SHP77 (cell line): ENCODE data around the gene PRCC.

Experiments used
- DNase-seq, 2 experiments: peaks; one replicate each; lab custom pipeline; 2025; lab: John Stamatoyannopoulos, UW

Gene PRCC

DNA sequence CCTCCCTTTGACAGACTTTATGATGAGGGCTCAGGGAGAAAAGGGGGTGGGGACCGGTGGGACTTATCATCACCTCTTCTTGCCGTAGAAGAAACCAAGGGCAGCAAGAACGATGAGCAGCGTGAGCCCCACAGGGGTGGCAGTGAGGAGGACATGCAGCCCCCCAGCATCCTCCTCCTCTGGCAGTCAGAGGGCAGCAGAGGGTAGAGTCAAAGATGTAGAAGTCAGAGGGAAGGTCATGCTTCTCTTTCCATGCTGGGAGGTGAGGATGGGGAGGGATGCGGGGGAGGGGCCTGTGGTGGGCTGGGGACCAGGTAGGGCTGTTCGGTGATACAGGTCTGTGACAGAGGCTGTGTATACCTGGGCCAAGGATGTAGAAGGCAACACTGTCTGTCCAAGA is 76.8 kb downstream of the PRCC start:
- no peak for DNase-seq

DNA sequence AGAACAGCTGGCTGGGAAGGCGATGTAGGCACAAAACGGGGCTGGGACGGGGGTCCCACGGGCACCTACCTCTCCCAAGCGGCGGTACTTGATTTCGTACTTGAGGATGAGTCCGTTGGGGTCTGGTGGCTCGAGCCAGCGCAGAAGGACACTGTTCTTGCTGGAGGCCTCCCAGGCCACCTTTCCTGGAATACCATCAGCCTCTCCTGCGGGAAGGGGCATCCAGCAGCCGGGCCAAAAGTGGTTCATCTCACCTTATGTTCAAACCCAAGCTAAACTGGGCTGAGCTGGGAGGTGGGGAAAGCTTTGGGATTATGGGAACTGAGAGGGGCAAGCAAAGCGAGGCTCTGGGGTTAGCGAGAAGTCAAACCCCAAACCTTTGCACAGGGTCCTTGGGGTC is 77.3 kb downstream of the PRCC start:
- DNase-seq, result no peak

DNA sequence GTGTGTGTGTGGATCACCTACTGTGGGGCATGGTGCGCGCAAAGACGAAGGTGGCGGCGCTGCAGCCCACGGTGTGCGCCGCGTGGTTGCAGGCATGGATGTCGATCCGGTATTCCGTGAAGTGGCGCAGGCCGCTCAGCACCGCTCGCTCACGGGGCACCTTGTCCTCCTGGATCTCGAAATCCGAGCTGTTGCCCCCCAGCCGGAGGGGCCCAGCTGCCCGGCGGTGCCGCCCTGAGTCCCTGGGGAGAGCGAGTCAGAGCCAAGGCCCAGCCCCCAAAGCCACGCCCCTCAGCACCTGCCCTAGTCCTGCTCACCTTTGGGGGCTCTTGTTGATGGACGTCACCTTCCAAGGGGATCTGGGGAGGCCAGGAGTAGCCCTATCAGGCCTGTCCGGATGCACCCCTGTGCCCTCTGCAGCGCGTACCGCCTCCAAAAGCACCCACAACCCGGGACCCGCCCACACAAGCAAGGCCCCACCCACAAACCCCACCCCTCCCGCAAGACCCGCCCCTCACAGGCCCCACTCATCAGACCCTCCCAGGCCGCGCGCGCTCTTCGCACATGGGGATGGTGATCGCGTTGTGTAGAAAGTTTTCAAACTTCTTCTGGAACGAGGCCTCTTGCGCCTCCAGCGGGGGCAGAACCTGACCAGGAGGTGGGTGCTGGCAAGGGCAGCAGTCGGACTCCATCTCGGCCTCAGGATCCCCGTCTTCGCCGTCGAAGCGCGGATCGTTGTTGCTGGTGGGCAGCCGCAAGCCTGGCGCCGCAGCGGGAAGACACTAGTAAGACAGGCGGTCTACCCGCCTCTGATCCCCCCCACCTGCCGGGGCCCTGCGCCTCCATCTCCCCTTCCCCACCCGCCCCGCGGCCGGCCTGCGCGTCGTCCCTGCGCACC is 78.0 kb downstream of the PRCC start:
- no peak for DNase-seq

DNA sequence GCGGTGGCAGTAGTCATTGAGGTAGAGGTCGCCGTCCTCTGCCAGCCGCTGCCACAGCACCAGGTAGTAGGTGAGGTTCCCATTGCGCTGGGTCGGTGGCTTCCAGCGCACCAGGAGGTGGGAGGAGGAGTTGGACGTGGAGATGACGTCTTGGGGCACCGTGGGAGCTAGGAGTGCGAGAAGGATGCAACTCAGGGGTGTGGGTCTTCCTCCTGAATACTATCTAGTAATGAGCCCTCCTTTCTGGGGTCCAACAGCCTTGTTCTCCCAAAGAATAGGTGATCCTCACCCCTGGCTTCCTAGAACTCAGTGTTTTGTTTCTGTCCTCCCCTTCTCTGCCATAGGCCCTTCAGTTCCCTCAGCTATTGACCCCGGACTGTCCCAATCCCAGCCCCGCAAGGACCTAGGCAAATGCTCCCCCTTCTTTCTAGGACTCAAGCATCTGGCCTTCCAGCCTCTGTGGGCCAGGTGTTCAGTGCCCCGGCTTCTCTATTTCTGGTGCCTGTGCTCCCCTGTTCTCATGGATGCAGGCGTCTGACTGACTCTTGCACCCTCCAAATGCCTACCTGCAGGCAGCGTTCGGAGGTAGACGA is 78.7 kb downstream of the PRCC start:
- no peak for DNase-seq

DNA sequence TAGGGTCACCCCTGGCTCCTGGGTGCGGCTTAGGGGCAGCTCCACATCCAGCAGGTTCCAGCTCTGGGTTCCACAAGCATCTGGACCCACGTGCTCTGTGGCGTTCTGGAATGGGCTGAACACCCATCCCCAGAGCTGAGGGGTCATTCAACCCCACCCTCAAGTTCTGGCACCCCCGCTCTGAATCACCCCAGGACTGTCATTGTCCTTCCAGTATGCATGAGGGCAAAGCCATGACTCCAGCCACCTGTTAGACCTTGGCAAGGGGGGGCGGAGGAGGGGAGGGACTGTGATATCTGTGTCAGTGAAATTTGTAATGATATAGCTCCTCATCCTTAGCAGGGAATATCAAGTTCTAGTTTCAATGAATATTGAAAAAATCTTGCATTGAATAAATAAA is 79.3 kb downstream of the PRCC start:
- DNase-seq, result no peak

DNA sequence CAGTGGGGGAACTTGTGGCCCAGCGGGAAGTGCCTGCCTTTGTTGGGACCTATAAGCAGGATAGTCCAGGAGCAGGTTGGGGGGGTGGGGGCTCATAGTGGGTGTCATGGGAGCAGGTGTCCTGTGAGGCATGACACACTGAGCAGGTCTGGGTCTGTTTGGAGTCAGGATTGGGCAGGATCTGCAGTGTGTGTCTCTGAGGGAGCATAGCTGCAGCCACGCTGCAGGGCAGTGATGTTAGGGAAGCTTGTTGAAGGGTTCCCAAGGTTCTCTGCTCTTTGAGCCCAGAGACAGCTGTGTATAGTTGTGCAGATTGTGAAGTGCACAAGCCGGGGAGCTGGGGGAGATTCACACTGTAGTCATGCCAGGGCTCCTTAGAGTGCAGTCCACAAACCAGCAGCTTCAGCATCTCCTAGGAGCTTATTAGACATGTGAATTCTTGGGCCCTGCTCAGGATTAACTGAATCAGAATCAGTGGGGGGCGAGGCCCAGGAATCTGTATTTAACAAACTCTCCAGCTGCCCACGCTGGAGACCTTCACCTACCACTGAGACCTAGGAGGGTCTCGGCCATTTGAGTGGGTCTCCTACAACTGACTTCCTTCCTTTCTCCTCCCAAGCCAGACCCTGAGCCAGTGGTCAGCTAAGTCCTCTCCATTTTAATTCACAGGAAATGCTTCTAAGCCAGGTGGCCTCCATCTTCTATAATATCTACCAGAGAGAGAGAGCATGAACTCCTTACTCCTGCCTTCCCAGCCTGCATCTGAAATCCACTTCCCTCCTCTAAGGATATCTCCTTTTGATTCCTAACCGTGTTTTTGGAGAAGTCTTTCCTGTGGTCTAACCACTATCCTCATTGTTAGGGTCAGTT is 80.5 kb downstream of the PRCC start:
- DNase-seq, result no peak

DNA sequence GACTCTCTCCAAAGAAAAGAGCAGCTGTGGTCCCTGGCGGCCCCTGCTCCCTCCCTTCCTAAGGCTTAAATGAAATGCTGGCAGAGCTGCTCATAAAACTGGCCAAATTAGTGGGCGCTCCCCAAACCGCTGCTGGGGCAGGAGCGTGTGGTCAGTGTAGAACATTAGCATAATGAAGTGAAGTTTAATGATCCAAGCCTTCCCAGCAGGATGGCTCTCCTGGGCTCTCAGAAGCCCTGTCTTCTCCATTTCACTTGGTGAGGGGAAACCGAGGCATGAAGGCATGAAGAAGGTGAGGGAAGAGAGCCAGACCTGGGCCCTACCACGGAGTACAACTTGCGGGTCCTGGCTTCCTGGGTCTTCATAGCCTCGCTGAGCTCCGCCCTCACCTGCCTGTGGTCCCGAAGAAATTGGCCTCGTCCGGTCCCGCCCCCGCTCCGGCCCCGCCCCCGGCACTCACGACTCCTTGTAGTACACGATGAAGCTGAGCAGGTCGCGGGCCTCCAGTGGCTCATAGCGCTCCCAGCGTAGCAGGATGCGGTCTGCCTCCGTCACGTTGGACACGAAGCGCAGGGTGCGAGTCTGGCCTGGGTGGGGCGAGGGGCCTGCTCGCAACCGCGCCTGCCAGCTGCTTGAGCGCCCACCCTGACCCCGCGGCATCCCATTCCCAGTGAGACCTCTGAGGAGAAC is 81.3 kb downstream of the PRCC start:
- DNase-seq, result no peak

DNA sequence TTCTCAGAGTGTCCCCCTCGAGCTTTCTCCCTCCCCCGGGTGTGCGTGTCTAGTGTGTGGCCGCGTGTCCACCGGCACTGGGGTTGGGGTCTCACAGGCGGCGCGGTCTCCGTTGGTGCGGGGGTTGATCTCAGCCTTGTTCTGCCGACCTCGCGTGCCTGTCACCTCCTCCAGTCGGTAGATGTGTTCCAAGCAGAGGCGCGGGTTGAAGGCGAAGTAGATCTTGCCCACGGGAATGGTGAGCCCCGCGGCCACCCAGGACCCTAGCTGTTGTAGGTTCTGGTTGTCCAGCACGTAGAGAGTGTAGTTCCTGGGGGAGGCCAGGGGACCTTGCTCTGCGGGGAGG is 81.8 kb downstream of the PRCC start:
- no peak for DNase-seq
